ENCODE data around the gene PPFIBP1. TPM values are rescaled to one million over a fixed set of nuclear protein-coding genes. Genes with fewer than 3 reads are reported as not detected.
A peak's percentile ranks its signal among the peaks of the same experiment; 100 is the strongest.

The PPFIBP1 gene
- total RNA-seq, 1 donor: 131 TPM

DNA sequence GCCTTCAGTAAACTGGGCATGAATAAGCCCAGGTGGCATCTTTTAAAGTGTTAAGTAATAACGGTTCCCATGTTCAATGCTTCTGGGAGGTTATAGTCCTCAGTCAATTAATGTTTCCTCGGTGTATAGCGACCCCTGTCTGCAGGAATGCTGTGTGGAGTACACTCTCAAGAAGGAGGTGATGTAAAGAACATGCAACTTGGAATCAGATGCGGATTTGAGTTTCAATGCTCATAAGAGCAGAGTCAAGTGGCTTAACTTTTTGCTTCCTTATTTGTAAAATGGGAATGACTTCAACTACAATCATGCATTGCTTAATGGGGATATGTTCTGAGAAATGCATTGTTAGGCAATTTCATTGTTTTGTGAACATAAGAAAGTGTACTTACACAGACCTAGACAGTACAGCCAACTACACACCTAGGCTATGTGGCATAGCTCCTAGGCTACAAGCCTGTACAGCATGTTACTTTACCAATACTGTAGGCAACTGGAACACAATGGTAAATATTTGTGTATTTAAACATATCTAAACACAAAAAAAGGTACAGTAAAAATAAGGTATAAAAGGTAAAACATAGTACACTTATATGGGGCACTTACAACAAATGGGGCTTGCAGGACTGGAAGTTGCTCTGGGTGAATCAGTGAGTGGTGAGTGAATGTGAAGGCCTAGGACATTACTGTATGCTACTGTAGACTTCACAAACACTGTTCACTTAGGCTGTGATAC lies 179.9 kb downstream of the PPFIBP1 start:
- peak; percentile 83 for TF ChIP-seq CTCF (IDR thresholded peaks at IDR 0.05; ENCODE audit: insufficient read depth, low read length)
- no peak overlapping the region for H3K4me3 ChIP-seq (ENCODE audit: low read depth, low read length)
- DNase-seq (ENCODE audit: low read depth): peak; percentile 99

DNA sequence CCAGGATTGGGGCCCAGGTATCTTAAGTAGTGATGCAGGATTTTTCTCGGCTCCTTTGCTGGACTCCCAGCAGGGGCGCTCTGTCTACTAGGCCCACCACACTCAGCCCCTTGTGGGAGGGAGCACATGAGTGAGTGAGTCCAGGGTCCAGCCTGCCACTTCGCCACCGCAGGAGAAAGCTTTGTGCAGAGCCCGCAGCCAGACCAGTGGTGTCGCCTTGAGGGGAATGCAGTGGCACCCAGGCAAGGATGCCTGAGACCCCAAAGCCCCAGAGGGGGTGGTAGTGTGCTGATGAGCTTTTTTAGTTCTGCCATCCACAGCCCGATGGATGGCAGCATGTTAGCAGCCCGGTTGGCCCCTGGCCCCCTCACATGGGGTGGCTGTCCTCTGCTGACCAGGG lies 181.3 kb downstream of the PPFIBP1 start:
- no peak for DNase-seq (ENCODE audit: low read depth)
- TF ChIP-seq CTCF (IDR thresholded peaks at IDR 0.05; ENCODE audit: insufficient read depth, low read length): no peak
- H3K4me3 ChIP-seq (ENCODE audit: low read depth, low read length): no peak overlapping the region

GRCh38 chr12:27707216-27707615 lies 183.2 kb downstream of the PPFIBP1 start:
- no peak overlapping the region for H3K4me3 ChIP-seq (ENCODE audit: low read depth, low read length)
- no peak for DNase-seq (ENCODE audit: low read depth)
- TF ChIP-seq CTCF (IDR thresholded peaks at IDR 0.05; ENCODE audit: insufficient read depth, low read length): no peak

- DNase-seq (ENCODE audit: low read depth): no peak
- no peak for TF ChIP-seq CTCF (IDR thresholded peaks at IDR 0.05; ENCODE audit: insufficient read depth, low read length)
- peak overlapping the region; percentile 99 for H3K4me3 ChIP-seq (ENCODE audit: low read depth, low read length)
Observed at GRCh38 chr12:27709212-27709931, 185.4 kb downstream of the PPFIBP1 start.

DNA sequence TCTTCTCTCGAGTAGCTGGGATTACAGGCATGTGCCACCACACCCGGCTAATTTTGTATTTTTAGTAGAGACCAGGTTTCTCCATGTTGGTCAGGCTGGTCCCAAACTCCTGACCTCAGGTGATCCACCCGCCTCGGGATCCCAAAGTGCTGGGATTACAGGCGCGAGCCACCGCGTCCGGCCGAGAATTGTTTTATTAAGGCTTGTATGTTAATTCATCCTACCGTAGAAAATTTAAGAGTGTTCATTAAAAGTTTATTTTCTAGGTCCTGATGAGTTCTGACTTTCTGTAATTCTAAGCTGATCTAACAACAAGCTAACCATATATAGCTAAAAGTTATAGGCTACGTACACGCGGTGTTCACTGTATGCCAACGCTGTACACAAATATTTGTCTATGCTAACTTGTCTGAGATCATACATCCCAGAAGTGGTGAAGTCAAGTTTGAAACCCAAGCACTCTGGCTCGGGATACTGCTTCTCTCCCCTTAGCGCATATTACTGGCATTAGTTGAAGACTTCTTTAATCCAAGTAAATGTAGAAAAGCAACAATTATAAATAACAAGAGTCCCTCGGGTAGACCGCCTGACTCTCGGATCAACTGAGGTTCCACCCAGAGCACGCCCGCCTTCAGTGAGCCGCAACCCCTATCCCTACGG lies 186.1 kb downstream of the PPFIBP1 start:
- TF ChIP-seq CTCF (IDR thresholded peaks at IDR 0.05; ENCODE audit: insufficient read depth, low read length): no peak
- peak overlapping the region; percentile 99 for H3K4me3 ChIP-seq (ENCODE audit: low read depth, low read length)
- DNase-seq (ENCODE audit: low read depth): peak; percentile 66

DNA sequence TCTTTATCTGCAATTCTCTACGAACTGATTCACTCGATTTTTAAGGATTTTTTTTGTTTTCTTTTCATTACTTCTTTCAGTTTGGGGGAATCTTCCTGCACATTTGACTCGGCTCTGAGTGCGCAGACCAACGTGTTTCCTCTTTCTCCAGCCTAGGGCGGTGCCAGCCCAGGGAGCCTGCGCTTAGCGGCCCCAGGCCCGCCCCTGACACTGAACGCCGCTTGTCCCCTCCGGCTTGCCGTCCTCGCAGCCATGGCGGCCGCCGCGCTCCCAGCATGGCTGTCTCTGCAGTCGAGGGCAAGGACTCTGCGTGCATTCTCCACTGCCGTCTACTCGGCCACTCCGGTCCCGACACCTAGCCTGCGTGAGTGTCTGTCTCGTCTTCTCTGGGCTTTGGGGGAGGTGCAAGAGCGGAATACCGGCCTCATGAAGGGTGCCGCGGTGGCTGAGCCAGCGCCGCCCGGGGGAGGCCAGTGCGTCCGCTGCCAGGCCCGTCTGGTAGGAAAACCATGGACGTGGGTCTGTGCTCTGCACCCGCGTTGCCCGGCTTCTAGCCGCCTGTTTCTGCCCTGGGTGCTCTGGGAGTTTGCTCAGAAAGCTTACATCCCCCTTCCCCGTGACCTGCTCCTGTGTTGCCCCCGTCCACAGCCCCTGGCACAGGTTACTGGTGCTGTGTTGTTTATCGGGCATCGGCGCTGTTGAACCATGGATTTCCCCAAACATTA lies 186.7 kb downstream of the PPFIBP1 start, which contains the start of gene MRPS35:
TSS of gene MRPS35 (plus strand) at position 241 of the 725 bp plus-strand sequence. CDS start at position 253, 12 bp downstream.
- peak; percentile 93 for DNase-seq (ENCODE audit: low read depth)
- peak within 1 kb of the TSS; percentile 99 for H3K4me3 ChIP-seq (ENCODE audit: low read depth, low read length)
- TF ChIP-seq CTCF (IDR thresholded peaks at IDR 0.05; ENCODE audit: insufficient read depth, low read length): no peak

All from fibroblast of the aortic adventitia (primary cell).